NCI-H2196 (cell line): ENCODE data around the gene IBTK.
A peak's percentile ranks its signal among the peaks of the same experiment; 100 is the strongest.
"Not testable (repeated sequence)": the region's sequence is repeated elsewhere in the genome, so short reads cannot be mapped to it uniquely, and the experiment has no call there.

Experiments used
- DNase-seq: peaks from one replicate; lab custom pipeline; 2025; ENCODE audit not compliant: unreplicated experiment; lab: John Stamatoyannopoulos, UW

Gene IBTK, protein sequence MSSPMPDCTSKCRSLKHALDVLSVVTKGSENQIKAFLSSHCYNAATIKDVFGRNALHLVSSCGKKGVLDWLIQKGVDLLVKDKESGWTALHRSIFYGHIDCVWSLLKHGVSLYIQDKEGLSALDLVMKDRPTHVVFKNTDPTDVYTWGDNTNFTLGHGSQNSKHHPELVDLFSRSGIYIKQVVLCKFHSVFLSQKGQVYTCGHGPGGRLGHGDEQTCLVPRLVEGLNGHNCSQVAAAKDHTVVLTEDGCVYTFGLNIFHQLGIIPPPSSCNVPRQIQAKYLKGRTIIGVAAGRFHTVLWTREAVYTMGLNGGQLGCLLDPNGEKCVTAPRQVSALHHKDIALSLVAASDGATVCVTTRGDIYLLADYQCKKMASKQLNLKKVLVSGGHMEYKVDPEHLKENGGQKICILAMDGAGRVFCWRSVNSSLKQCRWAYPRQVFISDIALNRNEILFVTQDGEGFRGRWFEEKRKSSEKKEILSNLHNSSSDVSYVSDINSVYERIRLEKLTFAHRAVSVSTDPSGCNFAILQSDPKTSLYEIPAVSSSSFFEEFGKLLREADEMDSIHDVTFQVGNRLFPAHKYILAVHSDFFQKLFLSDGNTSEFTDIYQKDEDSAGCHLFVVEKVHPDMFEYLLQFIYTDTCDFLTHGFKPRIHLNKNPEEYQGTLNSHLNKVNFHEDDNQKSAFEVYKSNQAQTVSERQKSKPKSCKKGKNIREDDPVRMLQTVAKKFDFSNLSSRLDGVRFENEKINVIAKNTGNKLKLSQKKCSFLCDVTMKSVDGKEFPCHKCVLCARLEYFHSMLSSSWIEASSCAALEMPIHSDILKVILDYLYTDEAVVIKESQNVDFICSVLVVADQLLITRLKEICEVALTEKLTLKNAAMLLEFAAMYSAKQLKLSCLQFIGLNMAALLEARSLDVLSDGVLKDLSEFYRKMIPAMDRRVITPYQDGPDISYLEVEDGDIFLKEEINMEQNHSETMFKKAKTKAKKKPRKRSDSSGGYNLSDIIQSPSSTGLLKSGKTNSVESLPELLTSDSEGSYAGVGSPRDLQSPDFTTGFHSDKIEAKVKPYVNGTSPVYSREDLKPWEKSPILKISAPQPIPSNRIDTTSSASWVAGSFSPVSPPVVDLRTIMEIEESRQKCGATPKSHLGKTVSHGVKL (N-terminal part only)

DNA sequence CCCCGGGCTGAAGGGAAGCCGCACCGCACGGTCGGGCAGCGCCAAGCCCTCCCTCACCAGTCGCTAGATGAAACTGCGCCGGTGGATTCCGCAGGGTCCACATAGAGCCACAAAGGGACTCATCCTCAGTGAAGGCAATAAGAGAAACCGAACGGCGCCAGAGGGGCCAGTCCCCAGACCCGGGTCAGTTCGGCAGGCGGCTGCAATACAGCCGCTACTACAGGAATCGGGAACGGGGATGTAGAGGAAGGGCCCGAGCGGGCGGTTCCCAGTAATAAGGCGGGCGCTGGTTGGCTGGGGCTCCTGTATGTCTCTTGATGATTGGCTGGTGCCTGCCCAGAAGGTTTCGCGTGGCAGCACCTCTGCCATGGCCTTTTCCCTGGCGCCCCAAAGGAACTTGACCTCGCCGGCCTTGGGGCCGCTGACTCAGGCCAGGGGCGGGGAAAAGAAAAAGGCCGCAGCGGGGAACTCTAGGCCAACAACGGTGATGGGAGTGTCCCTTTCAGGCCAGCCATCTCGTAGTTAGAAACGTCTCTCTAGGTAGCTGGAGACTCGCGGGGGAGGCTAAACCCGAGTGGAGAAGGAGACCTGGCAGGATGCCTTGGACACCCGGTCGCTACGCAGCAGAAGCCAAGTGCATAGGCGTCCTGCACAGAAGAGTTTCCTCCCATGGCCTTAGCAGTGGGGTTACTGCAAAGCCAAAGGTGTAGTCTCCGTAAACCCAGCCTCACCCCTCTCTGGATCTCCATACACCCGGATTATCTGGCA lies at the start of gene IBTK:
Gene IBTK (minus strand): TSS at position 240 of the 768 bp plus-strand sequence. CDS start 7,258 bp downstream, outside the sequence.
- peak; percentile 86 for DNase-seq

DNA sequence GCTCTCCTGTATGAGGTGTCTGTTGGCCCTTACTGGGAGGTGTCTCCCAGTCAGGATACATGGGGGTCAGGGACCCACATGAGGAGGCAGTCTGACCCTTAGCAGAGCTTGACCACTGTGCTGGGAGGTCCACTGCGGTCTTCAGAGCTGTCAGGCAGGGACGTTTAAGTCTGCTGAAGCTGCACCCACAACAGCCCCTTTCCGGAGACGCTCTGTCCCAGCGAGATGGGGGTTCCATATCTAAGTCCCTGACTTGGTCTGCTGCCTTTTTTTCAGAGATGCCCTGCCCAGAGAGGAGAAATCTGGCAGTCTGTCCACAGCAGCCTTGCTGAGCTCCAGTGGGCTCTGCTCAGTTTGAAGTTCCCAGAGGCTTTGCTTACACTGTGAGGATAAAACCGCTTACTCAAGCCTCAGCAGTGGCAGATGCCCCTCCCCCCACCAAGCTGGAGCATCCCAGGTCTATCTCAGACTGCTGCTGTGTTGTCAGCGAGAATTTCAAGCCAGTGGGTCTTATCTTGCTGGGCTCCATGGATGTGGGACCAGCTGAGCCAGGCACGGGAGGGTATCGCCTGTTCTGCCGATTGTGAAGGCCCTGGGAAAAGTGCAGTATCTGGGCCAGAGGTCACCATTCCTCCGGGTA lies 36.3 kb upstream of the IBTK start:
- DNase-seq, result no peak

DNA sequence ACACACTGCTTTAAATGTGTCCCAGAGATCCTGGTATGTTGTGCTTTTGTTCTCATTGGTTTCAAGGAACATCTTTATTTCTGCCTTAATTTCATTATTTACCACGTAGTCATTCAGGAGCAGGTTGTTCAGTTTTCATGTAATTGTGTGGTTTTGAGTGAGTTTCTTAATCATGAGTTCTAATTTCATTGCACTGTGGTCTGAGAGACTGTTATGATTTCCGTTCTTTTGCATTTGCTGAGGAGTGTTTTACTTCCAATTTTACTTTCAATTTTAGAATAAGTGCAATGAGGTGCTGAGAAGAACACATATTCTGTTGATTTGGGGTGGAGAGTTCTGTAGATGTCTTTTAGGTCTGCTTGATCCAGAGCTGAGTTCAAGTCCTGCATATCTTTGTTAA lies 34.0 kb upstream of the IBTK start:
- not testable (repeated sequence) for DNase-seq

DNA sequence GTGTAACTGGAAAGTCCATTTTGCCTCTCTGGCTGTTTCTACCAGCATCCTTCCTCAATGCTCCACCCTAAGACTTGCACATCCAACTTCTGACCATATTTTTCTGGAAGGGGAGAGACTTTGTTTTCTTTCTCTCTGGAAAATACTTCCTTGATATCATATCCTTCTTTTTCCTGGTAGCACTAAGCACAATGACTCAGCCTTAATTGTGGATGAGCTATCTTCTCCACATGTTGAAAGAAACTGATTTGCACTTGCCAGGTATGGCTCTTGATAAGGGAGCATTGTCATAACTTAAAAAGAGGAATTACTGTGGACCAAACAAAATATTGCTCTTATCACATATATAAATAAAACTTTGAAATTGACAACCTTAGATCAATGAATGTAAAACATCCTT lies 30.1 kb upstream of the IBTK start:
- DNase-seq, result no peak

DNA sequence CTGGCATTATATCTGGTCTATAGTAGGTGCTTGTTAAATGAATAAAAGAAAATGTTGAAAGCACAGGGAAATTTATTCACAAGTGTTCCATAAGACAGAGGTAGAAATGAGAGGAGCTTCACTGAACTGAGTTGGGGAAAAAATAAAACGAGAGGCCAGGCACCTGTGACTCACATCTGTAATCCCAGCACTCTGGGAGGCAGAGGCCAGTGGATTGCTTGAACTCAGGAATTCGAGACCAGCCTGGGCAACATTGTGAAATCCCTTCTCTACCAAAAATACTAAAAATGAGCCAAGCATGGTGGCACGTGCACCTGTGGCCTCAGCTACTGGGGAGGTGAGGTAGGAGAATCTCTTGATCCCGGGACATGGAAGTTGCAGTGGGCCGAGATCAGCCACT lies 28.1 kb upstream of the IBTK start:
- no peak for DNase-seq

DNA sequence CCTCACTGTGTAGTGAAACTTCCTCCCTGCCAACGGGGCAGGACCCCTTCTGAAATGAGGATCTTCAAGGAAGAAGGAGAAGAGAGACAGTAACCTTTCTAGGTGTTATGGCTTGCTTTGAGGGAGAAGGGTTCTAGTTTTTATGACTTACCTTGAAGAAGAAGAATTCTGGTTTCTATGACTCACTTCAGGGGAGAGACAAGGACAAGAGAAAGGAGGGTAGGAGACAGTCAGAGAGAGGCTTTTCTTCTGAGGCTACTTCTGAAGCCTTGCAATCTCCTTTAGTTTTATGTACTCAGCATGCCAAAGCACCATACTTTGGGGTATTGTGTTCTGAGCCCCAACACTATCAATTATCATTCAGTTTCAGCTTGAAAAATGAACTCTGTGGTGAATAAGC lies 25.8 kb upstream of the IBTK start:
- no peak for DNase-seq

DNA sequence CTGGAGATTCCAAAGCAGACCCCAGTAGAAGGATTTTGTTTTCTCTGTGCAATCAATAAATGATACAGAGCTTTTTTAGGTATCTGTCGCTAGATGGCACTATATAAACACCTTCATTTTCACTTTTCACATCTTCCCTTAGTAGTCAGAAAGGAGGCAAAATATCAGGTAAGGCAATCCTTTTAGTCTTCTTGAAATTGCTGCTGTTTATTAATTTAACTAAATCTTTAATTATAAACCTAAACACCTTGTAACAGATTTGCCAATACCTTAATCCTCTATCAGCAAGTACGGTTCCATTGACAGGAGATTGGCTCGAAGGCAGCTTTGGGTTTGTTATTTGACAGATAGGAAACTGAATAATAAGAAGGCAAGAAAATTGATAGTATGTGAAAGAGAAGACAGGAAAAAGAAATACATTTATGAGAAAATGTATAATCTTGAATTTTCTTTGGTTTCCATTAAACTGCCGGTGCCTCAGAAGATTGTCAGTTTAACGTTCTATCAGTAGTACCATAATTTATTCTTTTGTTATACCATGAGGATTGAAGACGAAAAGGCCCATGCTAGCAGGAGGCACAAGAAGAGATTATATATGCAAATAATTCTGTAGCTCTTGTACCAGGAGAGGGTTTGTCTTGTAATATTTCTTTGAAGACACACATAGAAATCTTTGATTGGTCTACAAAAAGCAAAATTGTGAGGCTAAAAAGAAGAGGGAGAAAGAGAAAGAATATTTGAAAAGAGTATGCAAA lies 23.5 kb upstream of the IBTK start:
- DNase-seq, result peak; percentile 45

DNA sequence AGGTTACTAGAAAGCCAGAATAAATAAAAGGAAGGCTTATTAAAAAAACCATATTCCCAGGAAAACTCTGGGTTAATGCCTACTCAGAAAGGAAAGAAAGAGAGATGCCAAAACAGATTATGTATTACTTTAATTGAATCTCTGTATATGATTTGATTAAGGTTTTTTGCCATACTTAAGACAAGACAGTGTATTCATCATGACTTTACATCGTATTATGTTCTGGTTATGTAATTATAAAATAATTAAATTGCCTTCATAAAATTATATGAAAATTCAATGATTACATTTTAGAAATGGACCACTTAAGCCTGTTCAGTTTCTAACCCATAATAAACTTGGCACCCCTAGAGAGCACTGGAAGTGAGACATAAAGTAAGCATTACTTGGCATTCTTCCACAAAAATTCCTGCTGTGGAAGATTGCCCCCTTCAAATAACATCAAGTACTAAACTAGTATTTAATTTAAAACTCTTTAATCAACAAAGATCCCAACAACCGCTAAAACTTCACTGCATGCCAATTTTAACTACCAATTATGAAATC lies 20.8 kb upstream of the IBTK start:
- no peak for DNase-seq

DNA sequence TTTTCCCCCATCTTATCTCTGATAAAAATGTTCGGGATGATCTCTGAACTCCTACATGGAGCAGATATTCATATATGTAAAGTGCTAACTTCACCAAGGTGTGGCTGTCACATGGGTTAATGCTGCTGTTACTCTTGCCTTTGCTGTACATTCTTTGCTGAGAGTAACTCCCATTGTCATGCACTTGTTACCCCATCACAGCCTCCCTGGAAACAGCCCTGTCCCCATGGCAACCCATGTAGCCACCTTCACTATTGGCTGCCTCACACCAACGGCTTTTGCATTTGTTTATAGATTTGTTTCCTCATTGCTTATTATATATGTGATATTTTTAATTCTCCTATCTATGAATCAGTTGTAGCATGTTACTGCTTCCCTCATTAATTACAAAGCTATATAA lies 17.3 kb upstream of the IBTK start:
- peak; percentile 7 for DNase-seq

DNA sequence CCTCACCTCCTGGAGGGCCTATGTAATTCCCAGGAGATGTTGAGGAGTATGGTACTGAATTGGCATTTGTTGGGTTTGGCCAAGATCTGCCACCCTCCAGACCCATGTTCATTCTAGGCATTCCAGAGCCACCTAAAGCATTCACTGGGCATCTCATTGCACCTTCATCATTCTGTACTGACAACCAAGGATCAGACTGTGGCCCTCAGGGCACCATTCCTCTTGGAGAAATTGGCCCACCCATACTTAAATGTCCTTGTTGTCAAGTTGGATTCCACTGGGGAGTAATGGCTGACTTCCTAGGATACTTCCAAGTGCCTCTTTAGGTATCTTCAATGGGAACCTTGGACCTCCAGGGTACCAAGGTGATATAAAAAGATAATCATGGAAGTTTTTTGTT lies 16.8 kb upstream of the IBTK start:
- no peak for DNase-seq

DNA sequence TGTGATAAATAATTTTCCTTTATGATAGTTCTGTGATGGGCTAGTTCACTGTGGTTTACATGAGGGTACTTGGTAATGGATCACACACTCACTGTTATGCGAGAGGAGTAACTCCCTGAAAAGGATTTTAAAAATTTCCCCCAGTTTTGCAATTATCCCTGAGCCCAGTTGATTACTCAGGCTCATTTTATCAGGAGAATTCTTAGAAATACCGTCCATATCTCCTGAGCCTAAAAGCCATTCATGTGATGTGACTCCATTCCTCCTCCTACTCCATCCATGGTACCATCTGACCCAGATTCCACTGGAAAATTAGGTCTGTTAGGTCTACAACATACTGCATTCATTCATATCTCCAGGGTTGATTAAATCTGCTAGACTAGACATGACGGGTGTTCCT lies 16.4 kb upstream of the IBTK start:
- DNase-seq, result no peak

DNA sequence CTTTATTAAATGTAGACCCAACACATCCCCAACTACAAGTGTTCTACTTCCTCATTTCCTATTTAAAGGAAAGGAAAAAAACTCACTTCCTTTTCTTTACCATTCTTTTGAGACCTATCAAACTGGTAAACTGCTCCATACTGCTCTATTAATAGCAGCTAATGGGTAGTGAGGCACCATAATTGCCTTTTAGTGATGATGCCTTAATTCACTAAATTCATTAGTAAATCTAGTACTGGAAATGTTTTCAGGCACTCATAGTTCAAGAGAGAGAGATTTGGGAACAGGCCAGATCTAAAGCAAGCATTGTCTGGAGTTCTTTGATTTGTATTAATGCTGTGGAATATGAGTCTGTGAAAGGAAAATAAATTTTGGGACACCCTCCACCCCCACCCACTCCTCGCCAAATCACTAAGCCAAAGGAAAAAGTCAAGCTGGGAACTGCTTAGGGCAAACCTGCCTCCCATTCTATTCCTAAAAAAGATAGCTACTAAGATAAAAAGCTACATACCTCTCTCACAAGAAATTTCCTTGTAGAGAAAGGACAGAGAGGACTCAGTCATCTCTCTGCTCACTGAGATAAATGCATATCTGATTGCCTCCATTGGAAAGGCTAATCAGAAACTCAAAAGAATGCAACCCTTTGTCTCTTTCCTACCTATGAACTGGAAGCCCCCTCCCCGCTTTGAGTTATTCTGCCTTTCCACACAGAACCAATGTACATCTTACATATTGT lies 13.6 kb upstream of the IBTK start:
- DNase-seq, result no peak

DNA sequence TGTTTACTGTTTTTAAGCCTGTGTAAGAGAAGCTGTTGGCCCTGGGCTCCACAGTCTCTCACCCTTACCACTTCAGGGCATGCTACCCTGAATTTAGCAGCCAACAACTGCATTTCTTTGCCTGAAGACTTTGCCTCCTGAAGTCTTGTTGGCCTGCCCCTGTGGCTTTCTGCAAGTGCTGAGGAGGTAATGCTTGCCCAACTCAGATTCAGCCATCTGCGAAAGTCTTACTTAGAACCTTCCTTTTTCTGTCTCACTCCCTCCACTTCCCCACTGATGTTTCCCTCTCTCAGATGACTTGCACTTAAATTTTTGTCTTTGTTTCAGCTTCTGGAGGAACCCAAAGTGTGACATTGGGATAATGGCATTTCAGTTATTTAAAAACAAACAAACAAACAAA lies 11.8 kb upstream of the IBTK start:
- DNase-seq, result no peak

DNA sequence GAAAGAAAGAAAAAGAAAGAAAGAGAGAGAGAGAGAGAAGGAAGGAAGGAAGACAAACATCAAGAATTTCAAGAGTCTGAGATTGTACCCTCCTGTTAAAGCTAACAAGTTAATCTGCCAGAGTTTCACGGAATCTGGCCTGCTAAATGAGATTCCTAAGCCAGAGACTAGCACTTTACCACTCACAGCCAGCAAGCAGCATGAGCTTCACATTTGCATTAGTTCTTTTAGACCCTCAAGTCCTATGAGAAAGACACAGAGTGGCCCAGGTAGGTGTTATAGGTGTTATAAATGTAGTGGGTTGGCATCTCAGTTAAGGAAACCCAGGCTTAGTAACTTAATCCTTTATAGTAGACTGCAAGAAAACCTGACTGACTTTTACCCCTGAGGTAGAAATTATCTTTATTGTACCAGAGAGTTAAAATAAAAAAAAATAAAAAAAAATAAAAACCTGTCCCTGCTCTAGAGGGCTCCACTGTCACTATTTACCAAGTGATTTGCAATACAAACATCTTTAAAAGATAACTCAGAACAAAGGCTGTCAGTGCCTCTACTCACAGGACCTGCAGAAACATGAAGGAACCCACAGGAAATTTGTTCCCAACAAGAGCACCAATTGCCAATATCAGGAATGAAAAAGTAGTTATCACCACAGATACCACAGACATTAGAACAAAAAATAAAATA lies 9.7 kb upstream of the IBTK start:
- no peak for DNase-seq

DNA sequence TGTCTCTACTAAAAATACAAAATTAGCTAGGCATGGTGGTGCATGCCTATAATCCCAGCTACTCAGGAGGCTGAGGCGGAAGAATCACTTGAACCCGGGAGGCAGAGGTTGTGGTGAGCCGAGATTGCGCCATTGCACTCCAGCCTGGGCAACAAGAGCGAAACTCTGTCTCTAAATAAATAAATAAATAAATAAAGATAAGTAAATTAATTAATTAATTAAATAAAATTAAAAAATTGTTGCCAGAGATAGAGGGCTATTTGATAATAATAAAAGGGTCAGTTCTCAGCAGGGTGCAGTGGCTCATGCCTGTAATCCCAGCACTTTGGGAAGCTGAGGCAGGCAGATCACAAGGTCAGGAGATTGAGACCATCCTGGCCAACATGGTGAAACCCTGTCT lies 7.2 kb upstream of the IBTK start:
- DNase-seq, result not testable (repeated sequence)

DNA sequence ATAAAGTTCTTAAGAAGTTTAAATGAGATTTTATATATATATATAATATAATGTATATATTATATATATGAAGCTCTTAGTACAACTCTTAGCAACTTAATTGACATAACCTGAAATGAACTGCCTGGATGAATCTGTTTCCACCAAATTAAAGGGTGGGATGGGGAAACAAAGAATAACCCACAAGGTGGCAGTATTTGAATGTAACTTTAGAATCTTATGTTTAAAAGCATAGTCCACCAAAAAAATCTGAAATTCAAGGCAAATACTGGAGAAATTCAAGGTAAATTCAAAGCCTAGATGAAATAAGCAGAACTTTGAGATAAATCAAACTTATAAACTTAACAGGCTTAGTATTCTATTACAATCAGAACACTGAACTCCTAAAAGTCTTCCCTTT lies 4.4 kb upstream of the IBTK start:
- peak; percentile 46 for DNase-seq

DNA sequence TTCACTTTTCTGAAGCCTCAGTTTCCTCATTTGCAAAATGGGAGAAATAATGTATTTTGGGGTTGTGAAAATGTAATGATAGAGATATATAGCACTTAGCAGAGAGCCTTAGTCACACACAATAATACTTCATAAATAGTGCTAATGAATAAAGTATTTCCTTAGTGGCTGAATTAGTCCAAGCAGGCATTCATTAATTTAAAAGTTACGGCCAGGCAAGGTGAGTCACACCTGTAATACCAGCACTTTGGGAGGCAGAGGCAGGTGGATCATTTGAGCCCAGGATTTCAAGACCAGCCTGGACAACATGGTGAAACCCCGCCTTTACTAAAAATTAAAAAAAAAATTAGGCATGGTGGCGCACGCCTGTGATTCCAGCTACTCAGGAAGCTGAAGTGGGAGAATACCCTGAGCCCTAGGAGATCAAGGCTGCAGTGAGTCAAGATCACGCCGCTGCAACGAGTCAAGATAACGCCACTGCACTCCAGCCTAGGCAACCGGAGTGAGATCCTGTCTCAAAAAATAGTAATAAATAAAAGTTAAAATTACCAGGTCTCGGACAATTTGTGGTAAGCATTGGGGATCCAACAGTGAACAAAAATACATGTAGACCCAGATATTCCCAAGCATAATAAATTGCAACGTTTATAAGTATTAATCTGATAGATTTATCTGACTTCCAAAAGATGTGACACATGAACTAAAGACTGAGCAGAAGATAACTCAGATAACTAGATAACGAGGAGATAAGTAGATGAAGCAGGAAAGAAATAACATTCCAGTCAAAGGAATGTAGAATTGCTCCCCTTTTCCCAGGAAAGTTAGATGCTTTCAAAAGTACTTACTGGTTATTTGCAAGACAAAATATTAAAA lies 2.1 kb upstream of the IBTK start:
- DNase-seq, result no peak
